ENCODE results near the gene LRFN2.

The LRFN2 gene

GRCh38 chr6:40395698-40396076 lies 191.5 kb downstream of the LRFN2 start:
- DNase-seq, result no peak

GRCh38 chr6:40395066-40395697 lies 192.0 kb downstream of the LRFN2 start:
- DNase-seq, result no peak

- no peak for DNase-seq
Measured at GRCh38 chr6:40394381-40394780, 192.8 kb downstream of the LRFN2 start.

GRCh38 chr6:40393641-40394040 lies 193.5 kb downstream of the LRFN2 start:
- DNase-seq, result no peak

- DNase-seq, result no peak
Measured at GRCh38 chr6:40392589-40392988, 194.6 kb downstream of the LRFN2 start.

GRCh38 chr6:40391851-40392517 lies 195.2 kb downstream of the LRFN2 start:
- no peak for DNase-seq

- no peak for DNase-seq
Measured at GRCh38 chr6:40391086-40391485, 196.1 kb downstream of the LRFN2 start.

- no peak for DNase-seq
Measured at GRCh38 chr6:40390144-40390800, 196.9 kb downstream of the LRFN2 start.

GRCh38 chr6:40389254-40389653 lies 197.9 kb downstream of the LRFN2 start:
- no peak for DNase-seq

- DNase-seq, result no peak
Measured at GRCh38 chr6:40387871-40388264, 199.3 kb downstream of the LRFN2 start.

- no peak for DNase-seq
Measured at GRCh38 chr6:40387127-40387870, 199.9 kb downstream of the LRFN2 start.

- no peak for DNase-seq
Measured at GRCh38 chr6:40386200-40386599, 201.0 kb downstream of the LRFN2 start.

- DNase-seq, result no peak
Measured at GRCh38 chr6:40383348-40384115, 203.6 kb downstream of the LRFN2 start.

GRCh38 chr6:40380271-40380670 lies 206.9 kb downstream of the LRFN2 start:
- DNase-seq, result no peak

GRCh38 chr6:40379811-40380210 lies 207.4 kb downstream of the LRFN2 start:
- DNase-seq, result no peak

- no peak for DNase-seq
Measured at GRCh38 chr6:40378725-40379074, 208.5 kb downstream of the LRFN2 start.

GRCh38 chr6:40378071-40378724 lies 209.0 kb downstream of the LRFN2 start:
- DNase-seq, result no peak

- no peak for DNase-seq
Measured at GRCh38 chr6:40377173-40377806, 209.9 kb downstream of the LRFN2 start.

- DNase-seq, result no peak
Measured at GRCh38 chr6:40376113-40376650, 211.0 kb downstream of the LRFN2 start.

GRCh38 chr6:40373267-40373666 lies 213.9 kb downstream of the LRFN2 start:
- no peak for DNase-seq

GRCh38 chr6:40371621-40372020 lies 215.5 kb downstream of the LRFN2 start:
- no peak for DNase-seq

GRCh38 chr6:40371095-40371494 lies 216.1 kb downstream of the LRFN2 start:
- DNase-seq, result no peak
